Activated naive CD8-positive, alpha-beta T cell treated with anti-CD3 and anti-CD28 coated beads for 36 hours (primary cell): ENCODE data around the gene HEPHL1. TPM values are rescaled to one million over a fixed set of nuclear protein-coding genes. Genes with fewer than 3 reads are reported as not detected.
"Not testable (repeated sequence)": the region's sequence is repeated elsewhere in the genome, so short reads cannot be mapped to it uniquely, and the experiment has no call there.

Experiments used
- DNase-seq: peaks from one replicate; pipeline ENCODE4 v3.0.0; 2021
- H3K27ac Mint-ChIP-seq: one replicate; pipeline ENCODE4 v1.8.0; 2022; ENCODE audit warnings: mild to moderate bottlenecking, moderate library complexity, mixed read lengths
- H3K27me3 Mint-ChIP-seq: one replicate; pipeline ENCODE4 v1.8.0; 2022; ENCODE audit warnings: mild to moderate bottlenecking, mixed read lengths
- H3K36me3 Mint-ChIP-seq: one replicate; pipeline ENCODE4 v1.8.0; 2021; ENCODE audit warnings: mild to moderate bottlenecking, mixed read lengths
- H3K4me1 Mint-ChIP-seq: one replicate; pipeline ENCODE4 v1.8.0; 2021; ENCODE audit warnings: mixed read lengths
- H3K4me3 Mint-ChIP-seq: one replicate; pipeline ENCODE4 v1.8.0; 2022; ENCODE audit warnings: mild to moderate bottlenecking, moderate library complexity, mixed read lengths
- H3K9me3 Mint-ChIP-seq: one replicate; pipeline ENCODE4 v1.8.0; 2022; ENCODE audit warnings: mixed read lengths
- total RNA-seq, 2 experiments: library from RNA; stranded (reverse); gene quantifications; one replicate each; pipeline ENCODE4 v1.2.3, GENCODE V29; 2021

The HEPHL1 gene
- total RNA-seq, 2 experiments from 2014 or later: not detected

DNA sequence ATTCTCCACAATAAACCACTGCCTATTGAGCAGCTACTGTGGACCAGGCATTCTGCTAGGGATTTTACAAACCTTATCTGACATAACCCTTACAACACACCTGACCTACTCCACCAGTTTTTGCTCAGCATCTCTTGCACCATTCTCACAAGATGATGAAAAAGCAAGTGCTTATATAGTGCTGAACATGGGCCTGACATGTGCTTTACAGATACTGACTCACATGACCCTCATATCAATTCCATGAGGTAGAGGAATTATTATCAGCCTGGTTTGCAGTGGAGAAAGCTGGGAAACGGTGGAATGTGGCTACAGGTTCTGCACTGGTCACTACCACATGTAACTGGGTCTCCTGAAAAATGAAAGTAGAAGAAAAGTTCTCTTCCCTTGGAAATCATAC, 69.9 kb downstream of the HEPHL1 start:
- no peak for DNase-seq
- Mint-ChIP-seq H3K36me3 (no peaks in the 10 kb centered on the region), H3K4me1 (no peaks in the 10 kb centered on the region), H3K9me3 (no peaks in the 10 kb centered on the region), H3K27me3 (peaks cover 7% of the 10 kb centered on the region), H3K27ac (no peak overlapping the region), H3K4me3 (no peak overlapping the region)

DNA sequence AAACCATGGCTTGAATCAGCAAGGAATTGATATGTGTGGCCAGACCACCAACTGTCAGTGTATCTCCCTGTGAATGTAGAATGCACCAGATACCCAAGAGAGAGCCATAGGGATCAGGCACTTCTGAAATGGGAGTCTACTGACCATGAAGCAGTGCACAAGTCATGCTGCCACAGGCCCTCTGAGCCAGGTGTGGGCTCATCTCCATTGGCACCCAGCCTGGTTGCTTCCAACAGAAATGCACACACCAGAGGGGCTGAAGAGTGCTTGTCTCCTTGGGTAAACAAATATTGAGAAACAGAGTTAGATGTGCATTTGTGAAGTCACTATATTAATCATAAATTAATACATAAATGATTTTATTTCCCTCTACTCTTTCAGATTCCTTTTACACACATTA, 79.1 kb downstream of the HEPHL1 start:
- H3K4me3 Mint-ChIP-seq: no peak overlapping the region
- no peaks in the 10 kb centered on the region for H3K36me3 Mint-ChIP-seq
- no peak overlapping the region for H3K27ac Mint-ChIP-seq
- no peak for DNase-seq
- peaks cover 10% of the 10 kb centered on the region for H3K27me3 Mint-ChIP-seq
- no peaks in the 10 kb centered on the region for H3K4me1 Mint-ChIP-seq
- H3K9me3 Mint-ChIP-seq: peaks cover 1% of the 10 kb centered on the region

DNA sequence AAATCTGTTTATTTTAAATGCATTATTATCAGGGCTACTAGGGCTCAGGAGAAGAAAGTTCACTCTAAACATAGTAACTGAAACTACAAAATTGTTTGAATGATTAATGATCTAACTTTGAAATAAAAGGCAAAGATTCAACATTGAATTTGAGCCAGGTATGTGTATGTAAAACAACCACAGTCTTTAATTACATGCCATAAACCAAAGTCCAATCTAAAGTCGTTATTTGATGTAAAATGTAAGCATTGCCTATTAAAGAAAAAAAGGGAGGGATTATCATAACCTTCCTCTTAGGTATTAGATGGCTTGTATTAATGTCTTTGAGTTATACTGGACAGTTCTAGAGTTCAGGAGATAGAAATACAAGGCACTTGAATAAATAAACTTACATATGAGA, 82.3 kb downstream of the HEPHL1 start:
- Mint-ChIP-seq H3K9me3 (peaks cover 1% of the 10 kb centered on the region), H3K36me3 (no peaks in the 10 kb centered on the region), H3K4me3 (no peak overlapping the region), H3K27me3 (peaks cover 7% of the 10 kb centered on the region), H3K27ac (no peak overlapping the region), H3K4me1 (no peaks in the 10 kb centered on the region)
- DNase-seq: no peak

DNA sequence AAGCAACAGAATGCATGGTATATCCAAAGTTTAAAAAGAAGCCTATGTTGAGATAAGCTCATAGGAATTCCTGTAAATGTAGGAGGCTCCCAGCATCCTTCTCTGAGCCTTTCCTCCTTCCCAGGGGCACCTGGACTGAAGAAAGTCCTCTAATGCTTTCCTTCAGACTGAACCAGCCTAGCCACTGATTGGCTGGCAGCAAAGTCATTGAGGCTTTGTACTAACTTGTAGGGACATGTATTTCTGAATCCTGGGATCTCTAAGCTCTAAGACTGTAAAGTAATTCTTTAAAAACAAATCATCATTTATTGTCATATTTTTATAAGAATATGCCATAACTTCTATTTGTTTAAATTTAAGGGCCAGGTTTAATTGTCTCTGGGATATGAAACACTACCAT, 83.6 kb downstream of the HEPHL1 start:
- Mint-ChIP-seq H3K4me1 (no peaks in the 10 kb centered on the region), H3K27me3 (peaks cover 4% of the 10 kb centered on the region), H3K27ac (no peak overlapping the region), H3K4me3 (no peak overlapping the region), H3K9me3 (no peaks in the 10 kb centered on the region), H3K36me3 (no peaks in the 10 kb centered on the region)
- no peak for DNase-seq

DNA sequence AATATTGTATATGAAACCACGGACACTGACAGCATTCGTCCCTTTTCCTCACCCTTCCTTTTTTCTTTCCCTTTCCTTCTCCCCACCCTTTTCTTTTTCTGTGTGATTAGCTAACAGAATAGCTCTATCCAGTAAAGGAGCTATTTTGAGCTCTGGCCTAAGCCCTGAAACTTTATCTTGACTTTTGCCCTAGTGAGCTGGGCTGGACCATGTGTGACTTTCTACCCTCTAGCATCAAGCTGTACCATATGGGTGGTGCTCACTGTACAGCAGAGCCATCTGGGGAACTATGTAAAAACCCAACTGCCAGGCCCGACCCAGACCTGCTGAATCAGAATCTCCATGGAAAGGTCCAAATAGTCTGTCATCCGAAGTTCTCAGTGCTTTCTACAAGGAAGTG, 85.6 kb downstream of the HEPHL1 start:
- H3K27ac Mint-ChIP-seq: no peak overlapping the region
- no peaks in the 10 kb centered on the region for H3K9me3 Mint-ChIP-seq
- H3K27me3 Mint-ChIP-seq: peaks cover 20% of the 10 kb centered on the region
- H3K36me3 Mint-ChIP-seq: no peaks in the 10 kb centered on the region
- DNase-seq: no peak
- H3K4me3 Mint-ChIP-seq: no peak overlapping the region
- no peaks in the 10 kb centered on the region for H3K4me1 Mint-ChIP-seq

DNA sequence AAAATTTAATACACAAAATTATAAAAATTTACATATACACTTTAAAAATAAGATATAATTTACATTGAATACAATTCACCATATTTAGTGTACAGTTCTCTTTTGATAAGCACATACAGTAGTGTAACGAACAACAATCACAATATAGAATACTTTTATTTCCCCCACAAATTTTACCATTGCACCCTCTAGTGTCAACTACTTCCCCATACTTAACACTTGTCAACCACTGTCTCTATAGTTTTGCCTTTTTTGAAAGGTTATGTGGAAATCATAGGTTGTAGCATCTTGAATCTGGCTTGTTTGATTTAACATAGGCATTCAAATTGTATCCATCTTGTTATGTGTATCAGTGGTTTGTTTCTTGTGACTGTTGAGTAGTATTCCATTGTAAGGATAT, 86.2 kb downstream of the HEPHL1 start:
- no peaks in the 10 kb centered on the region for H3K4me1 Mint-ChIP-seq
- no peaks in the 10 kb centered on the region for H3K36me3 Mint-ChIP-seq
- H3K27ac Mint-ChIP-seq: no peak overlapping the region

DNA sequence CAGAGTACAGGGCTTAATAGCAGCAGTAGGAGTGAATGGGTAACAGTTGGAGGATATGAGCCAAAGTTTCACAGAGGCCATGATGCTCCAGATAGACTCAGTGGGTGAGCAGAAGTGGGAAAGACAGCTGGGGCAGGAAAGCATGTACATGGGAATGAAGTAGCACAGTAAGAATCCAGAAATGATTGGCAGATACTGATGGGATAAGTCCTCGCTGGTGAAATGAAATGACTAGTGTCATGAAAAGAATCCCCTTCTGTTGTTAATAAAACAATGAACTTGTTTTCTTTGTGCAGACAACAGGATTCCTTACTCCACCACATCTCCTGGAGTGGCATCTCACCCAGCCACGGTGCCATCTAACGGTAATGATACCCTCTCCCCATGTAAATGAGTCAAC, 90.1 kb downstream of the HEPHL1 start:
- H3K27ac Mint-ChIP-seq: no peak overlapping the region
- no peak overlapping the region for H3K4me3 Mint-ChIP-seq
- H3K9me3 Mint-ChIP-seq: no peaks in the 10 kb centered on the region
- H3K36me3 Mint-ChIP-seq: no peaks in the 10 kb centered on the region
- DNase-seq: no peak
- peaks cover 29% of the 10 kb centered on the region for H3K27me3 Mint-ChIP-seq
- H3K4me1 Mint-ChIP-seq: no peaks in the 10 kb centered on the region

More for the DNA sequence above, 86.2 kb downstream of the HEPHL1 start:
- Mint-ChIP-seq H3K4me3 (no peak overlapping the region), H3K9me3 (no peaks in the 10 kb centered on the region), H3K27me3 (peaks cover 20% of the 10 kb centered on the region)
- DNase-seq: no peak

DNA sequence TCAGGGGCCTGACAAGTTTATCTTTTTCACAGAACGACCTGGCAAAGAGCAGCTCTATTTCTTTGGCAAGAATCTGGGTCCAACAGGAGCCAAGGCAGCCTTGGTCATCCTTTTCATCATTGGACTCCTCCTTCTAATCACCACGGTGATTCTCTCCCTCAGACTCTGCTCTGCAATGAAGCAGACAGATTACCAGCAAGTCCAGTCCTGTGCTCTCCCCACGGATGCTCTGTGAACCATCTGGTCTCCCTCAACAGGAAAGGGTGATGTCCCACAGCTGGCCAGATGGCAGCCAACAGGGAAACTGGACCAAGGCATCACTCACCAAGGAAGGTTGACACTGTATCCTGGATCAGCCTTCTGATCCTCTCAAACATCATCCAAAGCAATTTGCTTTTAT, 90.5 kb downstream of the HEPHL1 start:
- Mint-ChIP-seq H3K4me1 (no peaks in the 10 kb centered on the region), H3K27me3 (peaks cover 29% of the 10 kb centered on the region), H3K27ac (no peak overlapping the region), H3K9me3 (no peaks in the 10 kb centered on the region), H3K4me3 (no peak overlapping the region), H3K36me3 (no peaks in the 10 kb centered on the region)
- no peak for DNase-seq

DNA sequence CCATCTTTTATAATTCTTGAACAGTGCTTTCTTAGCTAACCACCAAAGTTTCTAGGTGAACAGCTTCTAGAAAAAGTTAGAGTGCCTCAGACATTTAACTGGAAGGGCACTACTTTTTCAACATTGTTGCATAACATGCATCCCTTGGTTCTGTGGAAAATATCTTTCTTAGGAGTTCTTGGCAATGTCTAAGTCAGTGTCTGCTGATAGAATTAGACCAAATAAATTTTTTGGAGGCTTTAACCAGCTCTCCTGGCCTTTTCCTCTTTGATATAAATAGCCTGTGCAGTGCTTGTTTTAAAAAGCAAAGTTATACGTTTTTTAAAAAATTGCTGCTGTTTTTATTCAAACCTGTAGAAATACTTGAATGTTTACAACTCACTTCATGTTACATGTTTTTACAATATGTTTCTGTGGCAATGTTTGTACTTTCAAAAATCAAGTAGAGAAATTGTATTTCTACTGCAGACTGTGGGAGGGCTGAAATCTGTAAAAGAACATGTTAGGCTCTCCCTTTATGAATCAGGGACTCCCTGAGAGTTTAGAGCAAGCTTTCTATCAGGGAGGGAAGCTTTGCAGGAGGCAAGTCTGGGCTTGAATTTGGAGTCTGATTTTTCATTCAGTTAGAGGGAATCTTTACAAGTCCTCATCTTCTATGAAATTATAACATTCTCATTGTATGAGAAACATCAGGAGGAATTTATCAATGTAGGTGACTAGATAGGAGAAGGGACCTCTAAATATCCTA, 91.2 kb downstream of the HEPHL1 start:
- Mint-ChIP-seq H3K27me3 (peaks cover 29% of the 10 kb centered on the region), H3K4me3 (no peak overlapping the region), H3K36me3 (no peaks in the 10 kb centered on the region), H3K27ac (no peak overlapping the region), H3K9me3 (no peaks in the 10 kb centered on the region), H3K4me1 (no peaks in the 10 kb centered on the region)
- DNase-seq: no peak

DNA sequence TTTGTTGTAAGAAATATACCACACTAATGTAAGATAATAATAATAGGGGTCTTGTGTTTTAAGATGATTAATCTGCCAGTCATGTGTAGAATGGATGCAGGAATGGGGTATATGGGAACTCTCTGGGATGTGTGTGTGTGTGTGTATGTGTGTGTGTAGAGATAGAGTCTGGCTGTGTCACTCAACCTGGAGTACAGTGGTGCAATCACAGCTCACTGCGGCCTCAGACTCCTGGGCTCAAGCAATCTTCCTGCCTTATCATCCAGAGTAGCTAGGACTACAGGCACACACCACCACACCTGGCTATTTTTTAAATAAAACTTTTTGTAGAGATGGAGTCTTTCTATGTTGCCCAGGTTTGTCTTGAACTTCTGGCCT, 96.0 kb downstream of the HEPHL1 start:
- Mint-ChIP-seq H3K27ac (no peak overlapping the region), H3K4me1 (no peaks in the 10 kb centered on the region), H3K9me3 (no peaks in the 10 kb centered on the region)

DNA sequence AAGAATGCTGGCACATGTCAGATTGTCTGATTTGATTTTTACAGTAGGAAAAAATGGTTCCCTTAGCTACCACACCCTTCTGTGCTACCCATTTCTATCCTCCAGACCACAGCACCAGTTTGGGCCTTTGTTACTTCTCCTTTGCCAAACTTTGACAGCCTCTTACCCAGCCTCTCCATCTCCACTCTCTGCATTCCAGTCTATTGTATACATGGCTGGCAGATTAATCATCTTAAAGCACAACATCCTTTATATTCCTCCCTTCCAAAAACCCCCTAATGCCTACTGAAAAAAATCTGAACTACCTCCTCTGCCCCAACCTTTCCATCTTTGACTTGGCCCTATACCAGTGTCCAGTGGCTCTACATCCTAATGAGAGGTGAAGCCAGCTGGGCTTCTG, 96.7 kb downstream of the HEPHL1 start:
- Mint-ChIP-seq H3K36me3 (no peaks in the 10 kb centered on the region), H3K27me3 (peaks cover 15% of the 10 kb centered on the region), H3K4me3 (no peak overlapping the region), H3K4me1 (no peaks in the 10 kb centered on the region), H3K27ac (no peak overlapping the region), H3K9me3 (no peaks in the 10 kb centered on the region)
- DNase-seq: no peak

More for the DNA sequence above, 96.0 kb downstream of the HEPHL1 start:
- Mint-ChIP-seq H3K4me3 (no peak overlapping the region), H3K27me3 (peaks cover 15% of the 10 kb centered on the region), H3K36me3 (no peaks in the 10 kb centered on the region)
- DNase-seq: no peak

DNA sequence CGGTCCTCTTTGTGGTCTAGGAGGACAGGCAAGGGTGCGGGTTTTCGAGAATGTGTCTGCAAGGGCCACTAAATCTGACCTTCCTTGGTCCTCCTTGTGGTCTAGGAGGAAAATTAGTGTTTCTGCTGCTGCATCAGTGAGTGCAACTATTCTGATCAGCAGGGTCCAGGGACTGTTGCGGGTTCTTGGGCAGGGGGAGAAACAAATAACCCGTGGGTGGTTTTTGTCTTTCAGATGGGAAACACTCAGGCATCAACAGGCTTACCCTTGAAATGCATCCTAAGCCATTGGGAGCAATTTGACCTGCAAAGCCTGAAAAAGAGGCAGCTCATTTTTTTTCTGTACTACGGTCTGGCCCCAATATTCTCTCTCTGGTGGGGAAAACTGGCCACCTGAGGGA, 98.5 kb downstream of the HEPHL1 start:
- not testable (repeated sequence) for H3K9me3 Mint-ChIP-seq, DNase-seq, H3K36me3 Mint-ChIP-seq, H3K27ac Mint-ChIP-seq, H3K4me1 Mint-ChIP-seq, H3K4me3 Mint-ChIP-seq
- H3K27me3 Mint-ChIP-seq: peaks cover 10% of the 10 kb centered on the region

DNA sequence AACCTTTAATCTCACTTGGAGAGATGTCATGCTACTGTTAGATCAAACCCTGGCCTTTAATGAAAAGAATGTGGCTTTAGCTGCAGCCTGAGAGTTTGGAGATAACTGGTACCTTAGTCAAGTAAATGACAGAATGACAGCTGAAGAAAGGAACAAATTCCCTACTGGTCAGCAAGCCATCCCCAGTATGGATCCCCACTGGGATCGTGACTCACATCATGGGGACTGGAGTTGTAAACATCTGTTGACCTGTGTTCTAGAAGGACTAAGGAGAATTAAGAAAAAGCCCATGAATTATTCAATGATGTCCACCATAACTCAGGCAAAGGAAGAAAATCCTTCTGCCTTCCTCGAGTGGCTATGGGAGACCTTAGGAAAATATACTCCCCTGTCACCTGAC, 99.4 kb downstream of the HEPHL1 start:
- not testable (repeated sequence) for H3K27ac Mint-ChIP-seq

DNA sequence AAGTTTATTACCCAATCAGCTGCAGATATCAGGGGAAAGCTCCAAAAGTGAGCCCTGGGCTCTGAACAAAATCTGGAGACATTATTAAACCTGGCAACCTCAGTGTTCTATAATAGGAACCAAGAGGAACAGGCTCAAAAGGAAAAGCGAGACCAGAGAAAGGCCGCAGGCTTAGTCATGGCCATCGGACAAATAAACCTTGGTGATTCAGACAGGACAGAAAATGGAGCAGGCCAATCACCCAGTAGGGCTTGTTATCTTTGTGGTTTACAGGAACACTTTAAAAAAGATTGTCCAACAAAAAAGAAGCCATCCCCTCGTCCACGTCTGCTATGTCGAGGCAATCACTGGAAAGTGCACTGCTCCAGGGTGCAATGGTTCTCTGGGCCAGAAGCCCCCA, 99.8 kb downstream of the HEPHL1 start:
- Mint-ChIP-seq H3K4me1 (no peaks in the 10 kb centered on the region), H3K36me3 (no peaks in the 10 kb centered on the region), H3K27me3 (peaks cover 6% of the 10 kb centered on the region), H3K4me3 (no peak overlapping the region), H3K27ac (no peak overlapping the region), H3K9me3 (no peaks in the 10 kb centered on the region)
- no peak for DNase-seq

More for the DNA sequence above, 99.4 kb downstream of the HEPHL1 start:
- H3K9me3 Mint-ChIP-seq, H3K27me3 Mint-ChIP-seq, H3K36me3 Mint-ChIP-seq, H3K4me3 Mint-ChIP-seq, DNase-seq, H3K4me1 Mint-ChIP-seq: not testable (repeated sequence)

DNA sequence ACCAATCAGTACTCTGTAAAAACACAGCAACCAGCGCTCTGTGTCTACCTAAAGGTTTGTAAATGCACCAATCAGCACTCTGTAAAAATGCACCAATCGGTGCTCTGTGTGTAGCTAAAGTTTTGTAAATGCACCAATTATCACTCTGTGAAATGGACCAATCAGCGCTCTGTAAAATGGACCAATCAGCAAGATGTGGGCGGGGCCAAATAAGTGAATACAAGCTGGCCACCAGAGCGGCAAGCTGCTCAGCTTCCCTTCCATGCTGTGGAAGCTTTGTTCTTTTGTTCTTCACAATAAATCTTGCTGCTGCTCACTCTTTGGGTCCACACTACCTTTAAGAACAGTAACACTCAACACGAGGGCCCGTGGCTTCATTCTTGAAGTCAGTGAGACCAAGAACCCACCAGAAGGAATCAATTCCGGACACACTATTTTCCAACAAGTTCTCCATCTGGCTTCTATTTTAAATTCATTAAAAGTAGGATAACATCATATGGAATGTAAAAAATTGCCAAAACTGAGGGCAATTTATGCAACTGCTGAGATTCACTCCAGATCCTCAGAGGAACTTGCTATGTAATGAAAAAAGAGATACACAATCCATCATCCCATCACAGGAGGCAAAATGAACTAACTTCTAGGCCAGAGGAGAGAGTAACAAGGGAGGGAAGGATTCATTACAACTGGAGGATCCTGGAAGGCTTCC, 104.4 kb downstream of the HEPHL1 start:
- H3K27ac Mint-ChIP-seq: no peak overlapping the region
- DNase-seq: no peak
- H3K27me3 Mint-ChIP-seq: no peaks in the 10 kb centered on the region
- H3K36me3 Mint-ChIP-seq: no peaks in the 10 kb centered on the region
- H3K4me3 Mint-ChIP-seq: no peak overlapping the region
- no peaks in the 10 kb centered on the region for H3K9me3 Mint-ChIP-seq
- peaks cover 10% of the 10 kb centered on the region for H3K4me1 Mint-ChIP-seq

DNA sequence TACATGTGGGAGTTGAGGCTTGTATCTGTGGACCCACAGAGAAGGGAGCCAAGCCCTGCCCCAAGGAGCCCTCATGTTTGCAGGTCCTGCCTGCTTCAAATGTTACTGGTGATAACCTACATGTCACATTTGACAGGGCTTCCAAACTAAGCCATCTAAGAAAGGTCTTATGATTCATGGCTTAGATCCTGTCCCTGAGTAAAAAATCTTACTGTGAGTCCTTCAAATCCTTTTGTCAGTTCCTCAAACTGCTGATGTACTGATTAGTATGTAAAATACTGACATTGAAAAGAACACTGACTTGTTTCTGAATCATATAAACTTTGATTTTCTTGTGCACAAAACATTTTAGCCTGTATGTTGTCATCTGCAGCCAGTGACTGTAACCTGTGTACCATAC, 106.5 kb downstream of the HEPHL1 start:
- Mint-ChIP-seq H3K4me1 (peaks cover 10% of the 10 kb centered on the region), H3K9me3 (no peaks in the 10 kb centered on the region), H3K4me3 (peak overlapping the region; percentile 87), H3K27me3 (no peaks in the 10 kb centered on the region), H3K36me3 (no peaks in the 10 kb centered on the region), H3K27ac (peak overlapping the region; percentile 89)
- DNase-seq: no peak
